Hematopoietic multipotent progenitor cell treated with erythropoietin and hydrocortisone succinate and interleukin-3 and kit ligand, for 15 days (in vitro differentiated cells): ENCODE data around the gene CNGB1.
"Not testable (repeated sequence)": the region's sequence is repeated elsewhere in the genome, so short reads cannot be mapped to it uniquely, and the experiment has no call there.

Experiments used
- DNase-seq: peaks from one replicate; pipeline ENCODE4 v3.0.0-alpha.2; 2015; ENCODE audit warnings: low spot score

The CNGB1 gene

GRCh38 chr16:57904101-57904500, 66.8 kb downstream of the CNGB1 start:
- no peak for DNase-seq

GRCh38 chr16:57903656-57904055, 67.3 kb downstream of the CNGB1 start:
- DNase-seq: no peak

- DNase-seq: no peak
Measured at GRCh38 chr16:57901480-57902069, 69.4 kb downstream of the CNGB1 start.

- DNase-seq: no peak
Measured at GRCh38 chr16:57900796-57901479, 70.0 kb downstream of the CNGB1 start.

GRCh38 chr16:57899771-57900661, 70.9 kb downstream of the CNGB1 start:
- DNase-seq: peak; percentile 60

- no peak for DNase-seq
Measured at GRCh38 chr16:57898961-57899360, 72.0 kb downstream of the CNGB1 start.

- DNase-seq: no peak
Measured at GRCh38 chr16:57897996-57898395, 72.9 kb downstream of the CNGB1 start.

GRCh38 chr16:57897053-57897784, 73.7 kb downstream of the CNGB1 start:
- DNase-seq: no peak

- DNase-seq: not testable (repeated sequence)
Measured at GRCh38 chr16:57895081-57895547, 75.8 kb downstream of the CNGB1 start.

- DNase-seq: no peak
Measured at GRCh38 chr16:57894390-57895080, 76.4 kb downstream of the CNGB1 start.

GRCh38 chr16:57893559-57894389, 77.2 kb downstream of the CNGB1 start:
- no peak for DNase-seq

- no peak for DNase-seq
Measured at GRCh38 chr16:57893217-57893558, 77.7 kb downstream of the CNGB1 start.

GRCh38 chr16:57892447-57893096, 78.4 kb downstream of the CNGB1 start:
- DNase-seq: no peak

- DNase-seq: no peak
Measured at GRCh38 chr16:57892041-57892440, 78.9 kb downstream of the CNGB1 start.

- no peak for DNase-seq
Measured at GRCh38 chr16:57890752-57891111, 80.2 kb downstream of the CNGB1 start.

GRCh38 chr16:57889960-57890751, 80.8 kb downstream of the CNGB1 start:
- DNase-seq: no peak

GRCh38 chr16:57889522-57889921, 81.4 kb downstream of the CNGB1 start:
- DNase-seq: no peak

GRCh38 chr16:57889111-57889510, 81.8 kb downstream of the CNGB1 start:
- no peak for DNase-seq

GRCh38 chr16:57888128-57888527, 82.8 kb downstream of the CNGB1 start:
- DNase-seq: no peak
